Kidney capillary endothelial cell (primary cell): ENCODE measurements around the gene SLC48A1.

ENCODE experiments used
- DNase-seq: peaks from one replicate; pipeline ENCODE4 v3.0.0-alpha.2; 2018; ENCODE audit warnings: low spot score

Gene SLC48A1

GRCh38 chr12:47824635-47825034, 51.6 kb downstream of the SLC48A1 start:
- DNase-seq, result no peak

- no peak for DNase-seq
Observed at GRCh38 chr12:47825173-47825639, 52.2 kb downstream of the SLC48A1 start.

DNA sequence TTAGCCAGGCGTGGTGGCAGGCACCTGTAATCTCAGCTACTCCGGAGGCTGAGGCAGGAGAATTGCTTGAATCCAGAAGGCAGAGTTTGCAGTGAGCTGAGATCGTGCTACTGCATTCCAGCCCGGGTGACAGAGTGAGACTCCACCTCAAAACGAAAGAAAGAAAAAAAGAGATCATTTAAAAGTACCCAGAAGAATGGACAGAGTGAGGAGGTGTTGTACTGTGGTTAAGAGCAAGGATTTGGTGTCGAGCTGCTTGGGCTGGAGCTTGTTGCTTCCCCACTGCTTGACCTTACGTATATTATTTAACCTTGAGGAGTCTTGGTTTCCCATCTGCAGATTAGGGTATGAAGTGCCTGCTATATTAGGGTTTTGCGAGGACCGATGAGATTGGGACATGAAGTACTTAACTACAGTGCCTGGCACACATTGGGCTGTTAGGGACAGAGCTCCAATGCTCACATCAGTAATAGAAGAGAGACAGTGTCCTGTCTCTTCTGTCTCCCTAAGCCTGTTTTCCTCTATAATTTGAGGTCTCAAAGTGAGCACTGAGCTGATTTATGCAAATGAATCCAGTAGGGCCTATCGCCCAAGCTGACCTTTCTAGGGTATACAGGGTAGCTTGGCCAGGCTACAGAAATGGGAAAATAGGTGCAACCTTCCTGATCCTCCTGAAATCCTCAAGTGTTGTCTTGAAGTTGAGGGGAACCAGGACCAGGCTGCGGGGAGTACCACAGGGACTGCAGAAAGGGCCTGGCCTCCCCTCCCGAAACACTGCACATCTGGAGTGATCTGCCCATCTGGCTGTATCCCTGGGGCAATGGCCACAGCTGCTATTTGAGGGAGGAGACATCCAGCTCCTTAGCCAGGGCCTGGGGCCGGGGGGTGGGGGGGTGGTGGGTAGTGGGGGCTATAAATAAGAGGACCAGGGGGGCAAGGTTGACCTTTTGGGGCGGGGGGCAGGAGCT, 55.3 kb downstream of the SLC48A1 start:
- no peak for DNase-seq

DNA sequence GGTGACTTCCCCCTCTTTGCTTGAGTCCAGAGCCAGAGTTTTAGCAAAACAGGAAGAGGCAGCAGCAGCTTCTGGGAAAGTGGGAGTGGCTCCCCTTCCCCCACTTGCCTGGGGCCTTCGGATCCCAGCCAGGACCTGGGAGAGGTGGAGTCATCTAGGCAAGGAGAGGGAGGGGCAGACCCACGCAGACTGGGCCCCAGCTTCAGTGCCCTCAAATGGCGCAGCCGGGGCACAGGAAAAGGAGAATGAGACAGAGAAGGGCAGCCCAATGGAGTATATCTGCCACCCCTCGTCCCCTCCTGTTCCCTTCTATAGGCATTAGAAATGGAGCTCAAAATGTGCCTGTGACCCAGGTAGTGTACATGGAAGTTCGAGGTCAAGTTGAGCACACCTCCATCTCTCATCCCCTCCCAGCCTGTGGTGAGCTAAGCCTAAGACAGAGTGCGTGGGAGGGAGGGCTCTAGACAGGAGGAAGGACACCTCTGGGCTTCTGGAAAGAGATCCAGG, 56.0 kb downstream of the SLC48A1 start:
- no peak for DNase-seq

- no peak for DNase-seq
Observed at GRCh38 chr12:47829584-47829983, 56.5 kb downstream of the SLC48A1 start.
